ENCODE measurements around the gene SLC27A2. TPM values are rescaled to one million over a fixed set of nuclear protein-coding genes. Genes with fewer than 3 reads are reported as not detected.
"Not testable (repeated sequence)": the region's sequence is repeated elsewhere in the genome, so short reads cannot be mapped to it uniquely, and the experiment has no call there.

Gene SLC27A2
- total and polyA plus RNA-seq, 10 of the 15 experiments (the other 5 are each of a cell fraction or from before 2014, with no cell fraction given): 0.22 to 1.2 (median 0.69) TPM; not detected in 1

DNA sequence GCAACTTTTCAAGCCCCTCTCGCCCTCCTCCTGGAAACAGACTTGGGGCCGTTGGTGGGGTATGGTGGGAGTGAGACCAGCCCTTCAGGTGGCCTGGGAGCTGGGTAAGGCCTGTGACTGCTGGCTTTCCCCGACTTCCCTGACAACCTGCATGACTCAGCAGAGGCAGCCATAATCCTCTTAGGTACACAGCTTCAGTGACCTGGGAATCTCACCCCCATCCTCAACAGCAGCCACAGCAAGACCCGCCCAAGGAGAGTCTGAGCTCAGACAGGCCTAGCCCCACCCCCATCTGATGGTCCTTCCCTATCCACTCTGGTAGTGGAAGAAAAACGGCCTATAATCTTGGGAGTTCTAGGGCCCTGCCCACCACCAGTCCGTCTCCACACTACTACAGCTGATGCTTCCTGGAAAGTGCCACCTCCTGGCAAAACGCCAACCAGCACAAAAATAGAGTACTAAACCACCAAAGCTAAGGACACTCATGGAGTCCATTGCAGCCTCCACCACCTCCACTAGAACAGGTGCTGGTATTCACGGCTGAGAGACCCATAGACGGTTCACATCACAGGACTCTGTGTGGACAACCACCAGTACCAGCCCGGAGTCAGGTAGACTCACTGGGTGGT, 13.1 kb upstream of the SLC27A2 start (continued):
- TF ChIP-seq, protein P1, sequence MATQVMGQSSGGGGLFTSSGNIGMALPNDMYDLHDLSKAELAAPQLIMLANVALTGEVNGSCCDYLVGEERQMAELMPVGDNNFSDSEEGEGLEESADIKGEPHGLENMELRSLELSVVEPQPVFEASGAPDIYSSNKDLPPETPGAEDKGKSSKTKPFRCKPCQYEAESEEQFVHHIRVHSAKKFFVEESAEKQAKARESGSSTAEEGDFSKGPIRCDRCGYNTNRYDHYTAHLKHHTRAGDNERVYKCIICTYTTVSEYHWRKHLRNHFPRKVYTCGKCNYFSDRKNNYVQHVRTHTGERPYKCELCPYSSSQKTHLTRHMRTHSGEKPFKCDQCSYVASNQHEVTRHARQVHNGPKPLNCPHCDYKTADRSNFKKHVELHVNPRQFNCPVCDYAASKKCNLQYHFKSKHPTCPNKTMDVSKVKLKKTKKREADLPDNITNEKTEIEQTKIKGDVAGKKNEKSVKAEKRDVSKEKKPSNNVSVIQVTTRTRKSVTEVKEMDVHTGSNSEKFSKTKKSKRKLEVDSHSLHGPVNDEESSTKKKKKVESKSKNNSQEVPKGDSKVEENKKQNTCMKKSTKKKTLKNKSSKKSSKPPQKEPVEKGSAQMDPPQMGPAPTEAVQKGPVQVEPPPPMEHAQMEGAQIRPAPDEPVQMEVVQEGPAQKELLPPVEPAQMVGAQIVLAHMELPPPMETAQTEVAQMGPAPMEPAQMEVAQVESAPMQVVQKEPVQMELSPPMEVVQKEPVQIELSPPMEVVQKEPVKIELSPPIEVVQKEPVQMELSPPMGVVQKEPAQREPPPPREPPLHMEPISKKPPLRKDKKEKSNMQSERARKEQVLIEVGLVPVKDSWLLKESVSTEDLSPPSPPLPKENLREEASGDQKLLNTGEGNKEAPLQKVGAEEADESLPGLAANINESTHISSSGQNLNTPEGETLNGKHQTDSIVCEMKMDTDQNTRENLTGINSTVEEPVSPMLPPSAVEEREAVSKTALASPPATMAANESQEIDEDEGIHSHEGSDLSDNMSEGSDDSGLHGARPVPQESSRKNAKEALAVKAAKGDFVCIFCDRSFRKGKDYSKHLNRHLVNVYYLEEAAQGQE (IDR thresholded peaks at IDR 0.05; ENCODE audit: low read depth, low read length): no peak
- no peak for TF ChIP-seq PML (IDR thresholded peaks at IDR 0.05; ENCODE audit: low read length)
- TF ChIP-seq GABPA (IDR thresholded peaks at IDR 0.05; ENCODE audit: low read depth): no peak
- TF ChIP-seq RELB (IDR thresholded peaks at IDR 0.05; ENCODE audit: low read depth): no peak
- no peak for TF ChIP-seq SMARCA5 (IDR thresholded peaks at IDR 0.05)
- no peak for TF ChIP-seq FOXM1 (IDR thresholded peaks at IDR 0.05; ENCODE audit: low read depth, low read length)

DNA sequence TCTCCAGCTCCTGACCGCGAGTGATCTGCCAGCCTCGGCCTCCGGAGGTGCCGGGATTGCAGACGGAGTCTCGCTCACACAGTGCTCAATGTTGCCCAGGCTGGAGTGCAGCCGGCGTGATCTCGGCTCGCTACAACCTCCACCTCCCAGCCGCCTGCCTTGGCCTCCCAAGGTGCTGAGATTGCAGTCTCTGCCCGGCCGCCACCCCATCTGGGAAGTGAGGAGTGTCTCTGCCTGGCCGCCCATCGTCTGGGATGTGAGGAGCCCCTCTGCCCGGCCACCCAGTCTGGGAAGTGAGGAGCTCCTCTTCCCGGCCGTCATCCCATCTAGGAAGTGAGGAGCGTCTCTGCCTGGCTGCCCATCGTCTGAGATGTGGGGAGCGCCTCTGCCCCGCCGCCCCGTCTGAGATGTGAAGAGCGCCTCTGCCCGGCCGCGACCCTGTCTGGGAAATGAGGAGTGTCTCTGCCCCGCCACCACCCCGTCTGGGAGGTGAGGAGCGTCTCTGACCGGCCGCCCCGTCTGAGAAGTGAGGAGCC, 9.6 kb upstream of the SLC27A2 start:
- H3K9me3 ChIP-seq (replicated peaks; ENCODE audit: control insufficient read depth, insufficient read depth, low read length); CTCF ChIA-PET; H3K4me3 ChIP-seq; ATAC-seq; H3K4me2 ChIP-seq (ENCODE audit: control insufficient read depth, insufficient read depth); H3K36me3 ChIP-seq (ENCODE audit: control insufficient read depth in 2 of 2, insufficient read depth in 2 of 2, low read length in 1 of 2); H3K27ac ChIP-seq (ENCODE audit: control insufficient read depth, insufficient read depth); BruUV-seq (replicated peaks); H3K79me2 ChIP-seq (ENCODE audit: control insufficient read depth, insufficient read depth, low read length); POLR2A ChIA-PET; H3K4me1 ChIP-seq (ENCODE audit: control insufficient read depth, insufficient read depth, low read length); FAIRE-seq; H4K20me1 ChIP-seq (ENCODE audit: control insufficient read depth, insufficient read depth); in situ Hi-C loops (cut with MboI); RAD21 ChIA-PET (ENCODE audit: unreplicated experiment); SMC1A ChIA-PET (ENCODE audit: uncharacterized antibody, unreplicated experiment); H3K27me3 ChIP-seq (replicated peaks in 1 of 2; ENCODE audit: control insufficient read depth in 2 of 2, insufficient read depth in 2 of 2, low read length in 1 of 2); DNase-seq (ENCODE audit: low read depth, low spot score); H3K9ac ChIP-seq (ENCODE audit: control insufficient read depth, insufficient read depth, low read length); H2AFZ ChIP-seq (ENCODE audit: control insufficient read depth, low read depth, low read length): not testable (repeated sequence)
- 87% methylated on average over 23 of the region's 35 CpGs for WGBS (ENCODE audit: insufficient coverage, insufficient replicate concordance, low lambda C conversion rate, missing lambda C conversion rate)
- intact Hi-C loops (cut with micrococcal nuclease; ENCODE audit: unreplicated experiment): loop anchor here (10.0 kb wide), 1 partner anchor 732 kb away; the partner anchor contains the start of gene AP4E1

Measured in GM12878 (cell line).